ENCODE results near the gene GGT7.

Gene GGT7

DNA sequence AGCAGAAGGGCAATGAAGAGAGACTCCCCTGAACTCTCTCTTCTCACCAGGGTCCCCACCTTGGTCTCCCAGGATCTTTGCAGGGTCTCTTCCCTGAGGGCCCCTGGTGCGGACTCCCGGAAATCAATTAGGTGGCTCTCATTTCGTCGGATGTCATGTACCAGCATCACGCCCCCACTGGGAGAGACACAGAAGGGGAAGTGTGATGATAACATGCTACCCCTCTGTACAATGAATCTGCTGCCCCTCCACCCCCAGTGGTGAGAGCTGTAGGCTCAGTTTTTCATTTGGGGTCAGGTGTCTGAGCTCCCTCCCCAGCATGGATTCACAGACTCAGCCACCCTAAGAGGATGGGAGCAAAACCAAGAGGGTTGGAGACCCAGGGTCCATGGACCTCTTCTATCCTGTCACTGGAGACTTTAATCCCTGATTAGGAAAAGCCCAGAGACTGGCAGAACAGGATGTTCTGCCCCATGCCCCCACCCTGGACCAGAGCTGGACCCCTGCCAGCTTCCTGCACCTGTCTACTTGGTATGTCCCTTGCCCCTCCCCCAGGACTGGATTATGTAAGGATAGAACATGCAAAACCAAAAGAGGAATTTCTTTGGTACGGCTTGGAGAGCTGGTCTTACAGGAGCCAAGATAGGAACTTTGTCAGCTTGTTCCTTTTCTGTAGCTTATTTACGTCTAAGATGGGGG is 11.1 kb downstream of the GGT7 start:
- Histone ChIP-seq H3K4me3 (ENCODE audit: low read length) (no peak overlapping the region), H3K4me1 (ENCODE audit: control insufficient read depth, insufficient read depth, low read length) (peaks cover 4% of the 10 kb centered on the region), H3K4me2 (ENCODE audit: low read length) (no peak overlapping the region), H3K9me3 (replicated peaks; ENCODE audit: low read length) (no peaks in the 10 kb centered on the region), H3K9ac (ENCODE audit: low read depth, low read length) (no peak overlapping the region), H3K36me3 (ENCODE audit: insufficient read depth, low read length) (peaks cover 2% of the 10 kb centered on the region), H3K27me3 (ENCODE audit: control insufficient read depth, insufficient read depth, low read length) (no peaks in the 10 kb centered on the region)

DNA sequence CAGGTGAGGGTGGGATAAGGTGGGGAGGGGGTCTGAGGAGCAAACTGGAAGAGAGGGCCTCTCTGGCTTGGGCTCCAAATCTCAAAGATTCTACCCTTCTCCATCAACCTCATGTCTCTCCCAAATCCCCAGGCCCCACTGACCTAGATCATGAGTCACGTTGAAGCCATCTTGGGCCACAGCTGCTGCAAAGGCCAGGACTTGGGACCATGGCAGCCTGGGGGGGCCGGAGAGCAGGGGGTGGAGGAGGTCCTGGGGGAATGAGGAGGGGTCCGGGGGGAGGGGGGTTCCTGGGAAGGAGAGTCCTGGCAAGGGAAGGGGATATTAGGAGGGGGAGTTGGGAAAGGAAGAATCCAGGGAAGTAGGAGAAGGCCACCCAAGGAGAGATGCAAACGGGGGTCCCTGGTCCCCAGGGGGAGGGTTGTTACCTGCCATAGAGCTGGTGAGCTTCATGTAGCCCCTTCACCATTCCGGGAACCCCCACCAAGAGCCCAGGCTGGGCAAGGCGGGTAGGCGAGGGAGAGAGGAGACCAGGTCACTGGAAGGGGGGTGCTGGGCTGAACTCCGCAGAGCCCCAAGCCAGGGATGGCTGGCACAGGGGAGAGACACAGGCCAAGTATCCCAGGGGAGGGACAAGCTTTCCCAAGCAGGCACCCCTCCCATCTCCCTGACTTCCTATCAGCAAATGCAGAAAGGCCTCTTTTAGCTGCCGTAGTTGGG is 12.7 kb downstream of the GGT7 start:
- H3K4me2 ChIP-seq (ENCODE audit: low read length), result no peak overlapping the region
- peaks cover 7% of the 10 kb centered on the region for H3K36me3 ChIP-seq (ENCODE audit: insufficient read depth, low read length)
- no peak overlapping the region for H3K9ac ChIP-seq (ENCODE audit: low read depth, low read length)
- H3K4me3 ChIP-seq (ENCODE audit: low read length), result no peak overlapping the region
- H3K9me3 ChIP-seq (replicated peaks; ENCODE audit: low read length), result no peaks in the 10 kb centered on the region
- no peaks in the 10 kb centered on the region for H3K27me3 ChIP-seq (ENCODE audit: control insufficient read depth, insufficient read depth, low read length)
- H3K4me1 ChIP-seq (ENCODE audit: control insufficient read depth, insufficient read depth, low read length), result peaks cover 4% of the 10 kb centered on the region

DNA sequence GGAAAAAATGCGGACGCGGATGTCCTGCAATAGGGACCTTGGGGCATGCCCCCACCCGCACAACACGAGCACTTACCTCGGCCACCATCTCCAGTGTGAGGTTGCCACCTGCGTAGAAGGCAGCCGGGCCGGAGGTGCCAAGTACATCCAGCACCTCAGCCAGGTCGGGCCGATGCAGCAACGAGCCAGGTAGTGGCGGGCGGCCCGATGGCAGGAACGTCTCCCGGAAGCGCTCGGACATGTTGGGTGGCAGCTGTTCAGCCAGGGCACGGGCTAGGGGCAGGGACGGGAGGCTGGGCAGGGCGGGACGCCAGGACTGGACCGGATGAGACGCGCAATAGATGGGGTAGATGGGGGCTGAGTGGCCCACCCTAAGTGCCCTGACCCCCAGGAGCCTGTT is 13.3 kb downstream of the GGT7 start:
- Histone ChIP-seq H3K4me1 (ENCODE audit: control insufficient read depth, insufficient read depth, low read length) (peaks cover 4% of the 10 kb centered on the region), H3K9ac (ENCODE audit: low read depth, low read length) (no peak overlapping the region), H3K9me3 (replicated peaks; ENCODE audit: low read length) (no peaks in the 10 kb centered on the region), H3K4me2 (ENCODE audit: low read length) (no peak overlapping the region), H3K4me3 (ENCODE audit: low read length) (no peak overlapping the region), H3K27me3 (ENCODE audit: control insufficient read depth, insufficient read depth, low read length) (no peaks in the 10 kb centered on the region), H3K36me3 (ENCODE audit: insufficient read depth, low read length) (peaks cover 7% of the 10 kb centered on the region)

- H3K4me1 ChIP-seq (ENCODE audit: control insufficient read depth, insufficient read depth, low read length), result no peaks in the 10 kb centered on the region
- H3K27me3 ChIP-seq (ENCODE audit: control insufficient read depth, insufficient read depth, low read length), result no peaks in the 10 kb centered on the region
- H3K36me3 ChIP-seq (ENCODE audit: insufficient read depth, low read length), result peaks cover 15% of the 10 kb centered on the region
- no peak overlapping the region for H3K4me2 ChIP-seq (ENCODE audit: low read length)
- H3K9me3 ChIP-seq (replicated peaks; ENCODE audit: low read length), result no peaks in the 10 kb centered on the region
- H3K4me3 ChIP-seq (ENCODE audit: low read length), result no peak overlapping the region
- H3K9ac ChIP-seq (ENCODE audit: low read depth, low read length), result no peak overlapping the region
Measured at GRCh38 chr20:34852298-34852697, 20.4 kb downstream of the GGT7 start.

- H3K9ac ChIP-seq (ENCODE audit: low read depth, low read length), result no peak overlapping the region
- no peaks in the 10 kb centered on the region for H3K27me3 ChIP-seq (ENCODE audit: control insufficient read depth, insufficient read depth, low read length)
- no peaks in the 10 kb centered on the region for H3K4me1 ChIP-seq (ENCODE audit: control insufficient read depth, insufficient read depth, low read length)
- peaks cover 8% of the 10 kb centered on the region for H3K36me3 ChIP-seq (ENCODE audit: insufficient read depth, low read length)
- H3K9me3 ChIP-seq (replicated peaks; ENCODE audit: low read length), result no peaks in the 10 kb centered on the region
- H3K4me3 ChIP-seq (ENCODE audit: low read length), result no peak overlapping the region
- H3K4me2 ChIP-seq (ENCODE audit: low read length), result no peak overlapping the region
Measured at GRCh38 chr20:34850969-34851368, 21.7 kb downstream of the GGT7 start.

DNA sequence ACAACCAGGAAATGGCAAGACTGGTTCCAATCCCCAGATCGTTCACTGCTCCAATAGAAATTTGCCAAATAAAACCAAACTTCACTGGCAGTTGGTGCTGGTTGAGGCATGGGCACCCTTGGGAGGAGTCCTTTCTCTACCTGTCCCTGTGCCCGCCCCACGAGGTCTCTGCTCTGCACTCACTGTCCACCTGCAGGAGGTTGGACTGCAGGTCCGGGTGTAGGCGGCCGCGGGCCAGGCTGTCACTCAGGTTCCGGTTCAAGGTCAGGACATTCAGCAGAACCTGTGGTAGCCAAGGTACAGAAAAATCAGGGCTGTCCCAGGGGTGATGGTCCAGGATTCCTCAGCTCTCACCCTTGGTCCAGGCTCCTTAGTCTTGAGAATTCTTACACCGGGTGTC is 22.9 kb downstream of the GGT7 start:
- H3K4me1 ChIP-seq (ENCODE audit: control insufficient read depth, insufficient read depth, low read length), result no peaks in the 10 kb centered on the region
- no peak overlapping the region for H3K4me2 ChIP-seq (ENCODE audit: low read length)
- H3K9me3 ChIP-seq (replicated peaks; ENCODE audit: low read length), result no peaks in the 10 kb centered on the region
- peaks cover 8% of the 10 kb centered on the region for H3K36me3 ChIP-seq (ENCODE audit: insufficient read depth, low read length)
- H3K4me3 ChIP-seq (ENCODE audit: low read length), result no peak overlapping the region
- no peak overlapping the region for H3K9ac ChIP-seq (ENCODE audit: low read depth, low read length)
- no peaks in the 10 kb centered on the region for H3K27me3 ChIP-seq (ENCODE audit: control insufficient read depth, insufficient read depth, low read length)

DNA sequence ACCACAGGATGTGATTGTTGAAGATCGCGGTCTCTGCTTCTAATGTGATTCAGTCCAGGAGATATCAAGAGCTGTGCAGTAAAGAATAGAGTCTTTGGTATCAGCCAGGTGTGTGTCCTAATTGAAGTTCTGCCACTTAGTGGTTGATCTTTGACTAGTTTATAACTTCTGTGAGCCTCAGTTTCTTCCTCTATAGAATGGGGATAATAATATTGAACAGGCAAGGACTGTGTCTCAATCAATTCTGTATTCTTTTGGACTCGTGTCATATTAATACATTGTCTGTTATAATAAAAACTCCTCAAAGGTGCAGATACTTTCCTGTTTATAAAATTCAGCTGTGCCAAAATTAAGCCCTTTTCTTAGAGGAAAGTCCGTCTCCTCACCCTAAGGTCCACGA is 24.1 kb downstream of the GGT7 start:
- Histone ChIP-seq H3K4me3 (ENCODE audit: low read length) (no peak overlapping the region), H3K9me3 (replicated peaks; ENCODE audit: low read length) (no peaks in the 10 kb centered on the region), H3K4me2 (ENCODE audit: low read length) (no peak overlapping the region), H3K36me3 (ENCODE audit: insufficient read depth, low read length) (peaks cover 8% of the 10 kb centered on the region), H3K27me3 (ENCODE audit: control insufficient read depth, insufficient read depth, low read length) (no peaks in the 10 kb centered on the region), H3K9ac (ENCODE audit: low read depth, low read length) (no peak overlapping the region), H3K4me1 (ENCODE audit: control insufficient read depth, insufficient read depth, low read length) (no peaks in the 10 kb centered on the region)

GRCh38 chr20:34843421-34843820 is 29.2 kb downstream of the GGT7 start:
- Histone ChIP-seq H3K4me2 (ENCODE audit: low read length) (no peak overlapping the region), H3K27me3 (ENCODE audit: control insufficient read depth, insufficient read depth, low read length) (peaks cover 6% of the 10 kb centered on the region), H3K9me3 (replicated peaks; ENCODE audit: low read length) (no peaks in the 10 kb centered on the region), H3K4me1 (ENCODE audit: control insufficient read depth, insufficient read depth, low read length) (no peaks in the 10 kb centered on the region), H3K9ac (ENCODE audit: low read depth, low read length) (no peak overlapping the region), H3K4me3 (ENCODE audit: low read length) (no peak overlapping the region), H3K36me3 (ENCODE audit: insufficient read depth, low read length) (no peaks in the 10 kb centered on the region)

DNA sequence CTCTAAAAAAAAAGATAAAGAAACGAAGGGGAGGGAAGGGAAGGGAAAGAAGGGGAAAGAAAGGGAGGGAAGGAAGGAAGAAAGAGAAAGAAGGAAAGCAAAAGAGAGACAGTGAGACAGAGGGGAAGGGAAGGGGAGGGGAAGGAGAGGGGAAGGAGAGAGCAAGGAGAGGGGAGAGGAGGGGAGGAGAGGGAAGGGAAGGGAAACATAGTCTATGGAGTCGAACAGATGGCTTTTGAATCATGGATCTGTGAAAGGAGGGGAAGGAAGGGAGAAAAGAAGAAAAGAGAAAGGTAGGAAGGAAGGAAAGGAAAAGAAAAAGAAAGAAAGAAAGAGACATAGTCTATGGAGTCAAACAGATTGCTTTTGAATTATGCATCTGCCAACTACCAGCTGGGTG is 30.5 kb downstream of the GGT7 start:
- Histone ChIP-seq H3K36me3 (ENCODE audit: insufficient read depth, low read length) (no peaks in the 10 kb centered on the region), H3K27me3 (ENCODE audit: control insufficient read depth, insufficient read depth, low read length) (peaks cover 6% of the 10 kb centered on the region)

DNA sequence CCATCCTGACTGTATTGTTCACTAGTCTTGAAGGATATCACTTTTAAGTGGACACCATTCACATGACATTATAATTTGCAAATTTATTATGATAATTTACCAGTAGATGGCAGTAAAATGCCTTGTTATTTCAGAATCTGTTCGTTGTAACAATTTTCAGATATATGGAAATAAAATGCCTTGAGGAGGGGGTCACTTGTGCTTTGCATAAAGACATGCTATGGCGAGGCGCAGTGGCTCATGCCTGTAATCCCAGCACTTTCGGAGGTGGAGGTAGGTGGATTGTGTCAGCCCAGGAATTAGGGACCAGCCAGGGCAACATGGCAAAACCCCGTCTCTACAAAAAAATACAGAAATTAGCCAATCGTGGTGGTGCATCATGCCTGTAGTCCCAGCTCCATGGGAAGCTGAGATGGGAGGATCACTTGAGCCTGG is 38.2 kb downstream of the GGT7 start:
- H3K4me1 ChIP-seq (ENCODE audit: control insufficient read depth, insufficient read depth, low read length), result no peaks in the 10 kb centered on the region
- no peaks in the 10 kb centered on the region for H3K36me3 ChIP-seq (ENCODE audit: insufficient read depth, low read length)
- H3K4me2 ChIP-seq (ENCODE audit: low read length), result peak overlapping the region; percentile 53
- no peak overlapping the region for H3K4me3 ChIP-seq (ENCODE audit: low read length)
- H3K27me3 ChIP-seq (ENCODE audit: control insufficient read depth, insufficient read depth, low read length), result peaks cover 34% of the 10 kb centered on the region
- H3K9ac ChIP-seq (ENCODE audit: low read depth, low read length), result no peak overlapping the region
- H3K9me3 ChIP-seq (replicated peaks; ENCODE audit: low read length), result no peaks in the 10 kb centered on the region

More for the DNA sequence above, 30.5 kb downstream of the GGT7 start:
- Histone ChIP-seq H3K4me1 (ENCODE audit: control insufficient read depth, insufficient read depth, low read length) (no peaks in the 10 kb centered on the region), H3K9me3 (replicated peaks; ENCODE audit: low read length) (no peaks in the 10 kb centered on the region), H3K4me2 (ENCODE audit: low read length) (no peak overlapping the region), H3K9ac (ENCODE audit: low read depth, low read length) (no peak overlapping the region), H3K4me3 (ENCODE audit: low read length) (no peak overlapping the region)

DNA sequence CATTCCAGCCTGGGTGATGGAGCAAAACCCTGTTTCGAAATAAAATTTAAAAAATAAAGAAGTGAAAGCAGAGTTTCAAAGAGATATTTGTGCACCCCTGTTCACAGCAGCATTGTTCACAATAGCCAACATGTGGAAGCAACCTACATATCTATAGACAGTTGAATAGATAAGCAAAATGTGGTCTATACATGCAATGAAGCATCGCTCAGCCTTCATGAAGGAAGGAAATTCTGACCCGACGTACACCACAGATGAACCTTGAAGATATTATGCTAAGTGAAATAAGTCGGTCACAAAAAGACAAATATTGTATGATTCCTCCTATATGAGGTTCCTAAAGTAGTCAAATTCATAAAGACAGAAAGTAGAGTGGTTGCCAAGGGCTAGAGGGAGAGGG is 40.7 kb downstream of the GGT7 start:
- Histone ChIP-seq H3K4me1 (ENCODE audit: control insufficient read depth, insufficient read depth, low read length) (no peaks in the 10 kb centered on the region), H3K9me3 (replicated peaks; ENCODE audit: low read length) (no peaks in the 10 kb centered on the region)

DNA sequence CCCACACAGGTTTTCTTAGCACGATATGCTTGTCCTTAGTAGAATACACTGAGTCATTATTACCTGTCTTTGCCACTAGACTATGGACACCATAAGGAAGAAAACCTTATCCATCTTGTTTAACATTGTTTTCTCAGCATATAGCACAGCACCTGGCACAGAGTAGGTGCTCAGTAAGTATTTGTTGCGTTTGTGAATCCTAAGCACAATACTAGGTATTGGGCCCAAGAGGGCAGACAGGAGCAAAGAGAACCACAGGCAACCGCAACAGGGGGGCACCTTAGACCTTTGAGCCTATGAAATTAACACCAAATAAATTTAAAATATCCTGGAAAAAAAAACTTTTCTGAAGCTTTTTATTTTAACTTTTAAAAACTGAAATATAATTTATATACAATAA is 43.5 kb downstream of the GGT7 start:
- Histone ChIP-seq H3K4me2 (ENCODE audit: low read length) (no peak overlapping the region), H3K4me1 (ENCODE audit: control insufficient read depth, insufficient read depth, low read length) (peaks cover 6% of the 10 kb centered on the region), H3K4me3 (ENCODE audit: low read length) (no peak overlapping the region), H3K9me3 (replicated peaks; ENCODE audit: low read length) (no peaks in the 10 kb centered on the region), H3K9ac (ENCODE audit: low read depth, low read length) (no peak overlapping the region), H3K27me3 (ENCODE audit: control insufficient read depth, insufficient read depth, low read length) (peaks cover 41% of the 10 kb centered on the region), H3K36me3 (ENCODE audit: insufficient read depth, low read length) (no peaks in the 10 kb centered on the region)

More for the DNA sequence above, 40.7 kb downstream of the GGT7 start:
- Histone ChIP-seq H3K27me3 (ENCODE audit: control insufficient read depth, insufficient read depth, low read length) (peaks cover 41% of the 10 kb centered on the region), H3K9ac (ENCODE audit: low read depth, low read length) (no peak overlapping the region), H3K4me3 (ENCODE audit: low read length) (no peak overlapping the region), H3K4me2 (ENCODE audit: low read length) (no peak overlapping the region), H3K36me3 (ENCODE audit: insufficient read depth, low read length) (no peaks in the 10 kb centered on the region)
